ENCODE data around the gene DDX3Y. TPM values are rescaled to one million over a fixed set of nuclear protein-coding genes. Genes with fewer than 3 reads are reported as not detected.

DDX3Y gene
- total RNA-seq, 4 donors from 2014 or later, result 46.8 to 114 TPM; not detected in 2

GRCh38 chrY:12941725-12942687, 37.3 kb downstream of the DDX3Y start:
- Histone ChIP-seq H3K27me3 (no peaks in the 10 kb centered on the region), H3K27ac (no peak overlapping the region), H3K36me3 (no peaks in the 10 kb centered on the region), H3K9me3 (no peaks in the 10 kb centered on the region), H3K4me3 (no peak overlapping the region), H3K4me1 (no peaks in the 10 kb centered on the region)
- intact Hi-C loops (cut with DNase I; ENCODE audit: low total_unique reads), result no loop called here
- in situ Hi-C loops (cut with MboI; ENCODE audit: low pct_ligation_motif_present in 1 of 4, low pct_unique_long_range_greater_than_20kb in 1 of 4, low sequenced_read_pairs in 3 of 4), result loop anchor here in 1 of 4 donors (25.0 kb wide), 1 partner anchor 395 kb away; no protein-coding TSS in a partner anchor
- no CpG with 5 or more reads among the region's 5 CpGs for WGBS, 2 donors (ENCODE audit: low coverage in 1 of 2)
- DNase-seq, result no peak
- TF ChIP-seq POLR2AphosphoS5 (IDR thresholded peaks at IDR 0.05) (no peak), EP300 (IDR thresholded peaks at IDR 0.05; ENCODE audit: low read depth) (no peak), CTCF (IDR thresholded peaks at IDR 0.05) (no peak), POLR2A (IDR thresholded peaks at IDR 0.05) (no peak)

Other genes starting within 250 kb of the DDX3Y start
- 10 to 100 TPM in 2 of 4 donors, not detected in 2; 11.7 to 12.3 TPM for gene USP9Y, start 203.6 kb upstream of the DDX3Y start, total RNA-seq

Measured in transverse colon (tissue), 4 donors.